ENCODE measurements around the gene BCAS3.

The BCAS3 gene

DNA sequence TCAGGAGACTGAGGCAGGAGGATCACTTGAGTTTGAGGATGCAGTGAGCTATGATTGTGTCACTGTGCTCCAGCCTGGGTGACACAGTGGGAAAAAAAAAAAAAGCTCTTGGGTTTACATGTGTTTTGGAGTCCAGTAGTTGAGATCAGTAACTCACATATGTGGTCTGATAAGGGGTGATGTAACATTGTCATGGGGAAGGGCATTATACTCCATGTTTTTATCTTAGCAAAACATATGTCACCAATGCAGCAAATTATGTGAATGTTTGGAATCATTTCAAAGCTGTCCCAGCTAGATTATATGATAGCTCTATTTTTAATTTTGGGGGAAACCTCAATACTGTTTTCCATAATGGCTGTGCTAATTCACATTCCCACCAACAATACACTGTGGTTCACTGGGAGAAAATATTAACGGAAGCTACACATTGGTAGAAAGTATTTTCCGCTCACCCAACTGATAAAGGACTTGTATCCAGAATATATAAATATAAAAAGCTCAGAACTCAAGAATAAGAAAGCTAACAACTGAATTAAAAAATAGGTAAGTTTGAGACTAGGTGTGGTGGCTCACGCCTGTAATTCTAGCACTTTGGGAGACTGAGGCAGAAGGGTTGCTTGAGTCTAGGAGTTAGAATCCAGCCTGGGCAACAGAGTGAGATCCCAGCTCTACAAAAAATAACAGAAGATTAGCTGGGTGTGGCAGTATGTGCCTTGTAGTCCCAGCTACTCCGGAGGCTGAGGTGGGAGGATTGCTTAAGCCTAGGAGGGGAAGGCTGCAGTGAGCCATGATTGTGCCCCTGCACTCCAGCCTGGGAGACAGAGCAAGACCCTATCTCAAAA, 497.9 kb downstream of the BCAS3 start:
- DNase-seq (ENCODE audit: low spot score): no peak
- TF ChIP-seq CTCF (IDR thresholded peaks at IDR 0.05; ENCODE audit: extremely low read depth, missing control alignments): no peak

GRCh38 chr17:61177351-61177750, 499.7 kb downstream of the BCAS3 start:
- no peak for DNase-seq (ENCODE audit: low spot score)

GRCh38 chr17:61178284-61178683, 500.6 kb downstream of the BCAS3 start:
- no peak for DNase-seq (ENCODE audit: low spot score)
- no peak for TF ChIP-seq CTCF (IDR thresholded peaks at IDR 0.05; ENCODE audit: extremely low read depth, missing control alignments)

More at GRCh38 chr17:61177351-61177750, 499.7 kb downstream of the BCAS3 start:
- TF ChIP-seq CTCF (IDR thresholded peaks at IDR 0.05; ENCODE audit: extremely low read depth, missing control alignments): no peak

DNA sequence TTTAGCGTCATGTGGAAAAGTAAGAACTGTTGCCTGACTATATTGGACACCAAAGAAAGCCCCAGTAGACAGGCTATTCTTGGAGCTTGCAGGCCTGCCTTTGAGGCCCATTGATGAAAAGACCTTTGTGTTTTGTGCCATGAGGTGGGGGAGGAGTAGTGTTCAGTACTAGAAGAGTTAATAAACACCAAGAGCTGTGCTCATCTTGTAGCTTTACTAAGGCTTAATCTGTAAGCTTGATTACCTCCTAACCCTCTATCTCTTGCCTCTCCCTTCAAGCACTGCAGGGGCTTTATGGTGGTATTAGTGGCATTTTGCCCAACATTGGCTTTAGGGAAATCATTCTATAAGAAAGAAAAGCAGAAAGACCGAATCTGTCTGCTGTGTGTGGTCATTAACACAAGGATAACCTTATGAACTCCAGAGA, 501.7 kb downstream of the BCAS3 start:
- no peak for TF ChIP-seq CTCF (IDR thresholded peaks at IDR 0.05; ENCODE audit: extremely low read depth, missing control alignments)
- DNase-seq (ENCODE audit: low spot score): no peak

GRCh38 chr17:61183793-61184192, 506.1 kb downstream of the BCAS3 start:
- TF ChIP-seq CTCF (IDR thresholded peaks at IDR 0.05; ENCODE audit: extremely low read depth, missing control alignments): no peak
- no peak for DNase-seq (ENCODE audit: low spot score)

DNA sequence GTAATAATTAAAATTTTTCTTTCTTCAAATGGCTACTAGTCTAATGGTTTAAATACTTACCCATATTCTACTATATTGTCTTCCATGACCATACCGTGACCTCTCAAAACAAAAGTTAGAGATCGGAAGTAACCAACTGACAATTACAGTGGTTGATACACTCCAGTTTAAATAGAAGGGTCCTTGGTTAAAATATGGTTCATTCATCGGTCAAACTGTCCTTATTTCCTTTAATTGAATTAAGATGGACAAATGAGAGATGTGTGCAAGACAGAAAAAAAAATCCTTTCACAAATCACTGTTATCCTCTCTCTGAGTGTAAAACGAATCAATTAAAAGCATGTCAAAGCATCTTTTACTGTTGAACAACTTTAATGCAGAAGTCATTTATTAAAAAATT, 507.7 kb downstream of the BCAS3 start:
- TF ChIP-seq CTCF (IDR thresholded peaks at IDR 0.05; ENCODE audit: extremely low read depth, missing control alignments): no peak
- DNase-seq (ENCODE audit: low spot score): no peak

DNA sequence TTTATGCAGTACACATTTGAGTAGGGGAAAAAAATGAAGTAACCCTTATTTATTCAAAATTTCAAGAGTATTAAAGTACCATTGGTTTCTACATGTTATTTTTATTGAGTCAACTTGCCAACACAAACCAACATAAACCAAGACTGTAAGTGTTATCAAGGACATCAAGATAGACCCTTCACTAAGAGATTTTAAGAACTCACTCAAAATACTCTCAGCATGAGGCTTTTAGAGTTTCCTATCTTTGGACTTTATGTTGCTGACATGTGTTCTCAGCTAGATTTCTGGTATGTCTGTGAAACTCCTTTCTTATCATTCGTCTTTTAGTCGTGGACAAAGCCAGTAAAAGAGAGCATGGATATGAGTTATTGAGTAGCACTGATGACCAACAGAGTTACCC, 509.4 kb downstream of the BCAS3 start:
- TF ChIP-seq CTCF (IDR thresholded peaks at IDR 0.05; ENCODE audit: extremely low read depth, missing control alignments): no peak
- no peak for DNase-seq (ENCODE audit: low spot score)

Data from GM20000 (cell line).